Thoracic aorta (tissue), 2 donors: Measurements from ENCODE around the gene MRPL20. TPM values are rescaled to one million over a fixed set of nuclear protein-coding genes. Genes with fewer than 3 reads are reported as not detected.
"Not testable (repeated sequence)": the region's sequence is repeated elsewhere in the genome, so short reads cannot be mapped to it uniquely, and the experiment has no call there.

ENCODE experiments used
- ATAC-seq: fragments of 150-250 bp; one replicate; pipeline ENCODE4 v1.8.0; 2017; ENCODE audit warnings: low read depth; ENCODE audit not compliant: insufficient number of reproducible peaks, low FRiP score
- DNase-seq: peaks from one replicate; pipeline ENCODE4 v3.0.0-alpha.2; 2020; ENCODE audit warnings: low spot score
- H3K27ac ChIP-seq, 2 donors: fragments of 200-600 bp; sonication (generic); 1 replicate in 1 of 2; 2 replicates in 1 of 2; pipeline ENCODE4 v1.5.1; 2016; ENCODE audit warnings: mild to moderate bottlenecking in 2 of 2, moderate library complexity in 2 of 2
- H3K27me3 ChIP-seq: fragments of 200-600 bp; sonication (generic); replicated peaks from 2 replicates; pipeline ENCODE4 v1.6.0; 2016; ENCODE audit warnings: mild to moderate bottlenecking; ENCODE audit not compliant: insufficient read depth
- H3K36me3 ChIP-seq: fragments of 200-600 bp; sonication (generic); one replicate; pipeline ENCODE4 v1.5.1; 2016
- H3K4me1 ChIP-seq, 2 donors: fragments of 200-600 bp; sonication (generic); 1 replicate in 1 of 2; 2 replicates in 1 of 2; pipeline versions ENCODE4 v1.5.1 to v1.6.0; 2016; ENCODE audit warnings: low read depth in 2 of 2, mild to moderate bottlenecking in 1 of 2; ENCODE audit not compliant: control insufficient read depth in 1 of 2
- H3K4me3 ChIP-seq: fragments of 200-600 bp; sonication (generic); 2 replicates; pipeline ENCODE4 v1.5.1; 2016; ENCODE audit warnings: mild to moderate bottlenecking
- H3K9me3 ChIP-seq: fragments of 200-600 bp; sonication (generic); 2 replicates; pipeline ENCODE4 v1.5.1; 2016
- total RNA-seq, 2 donors: library from RNA; depleted of rRNA; stranded (reverse); fragments of >200 nt; gene quantifications; one replicate each; pipeline versions ENCODE4 v1.1.0 to v1.2.3, GENCODE V29; 2016
- TF ChIP-seq, protein P1 (sequence below): fragments of 200-600 bp; sonication (generic); IDR thresholded peaks from one replicate; pipeline ENCODE4 v1.5.1; 2019; ENCODE audit warnings: antibody characterized with exemption

Gene MRPL20
- total RNA-seq, 2 donors from 2014 or later, result 96.9 to 121 TPM

DNA sequence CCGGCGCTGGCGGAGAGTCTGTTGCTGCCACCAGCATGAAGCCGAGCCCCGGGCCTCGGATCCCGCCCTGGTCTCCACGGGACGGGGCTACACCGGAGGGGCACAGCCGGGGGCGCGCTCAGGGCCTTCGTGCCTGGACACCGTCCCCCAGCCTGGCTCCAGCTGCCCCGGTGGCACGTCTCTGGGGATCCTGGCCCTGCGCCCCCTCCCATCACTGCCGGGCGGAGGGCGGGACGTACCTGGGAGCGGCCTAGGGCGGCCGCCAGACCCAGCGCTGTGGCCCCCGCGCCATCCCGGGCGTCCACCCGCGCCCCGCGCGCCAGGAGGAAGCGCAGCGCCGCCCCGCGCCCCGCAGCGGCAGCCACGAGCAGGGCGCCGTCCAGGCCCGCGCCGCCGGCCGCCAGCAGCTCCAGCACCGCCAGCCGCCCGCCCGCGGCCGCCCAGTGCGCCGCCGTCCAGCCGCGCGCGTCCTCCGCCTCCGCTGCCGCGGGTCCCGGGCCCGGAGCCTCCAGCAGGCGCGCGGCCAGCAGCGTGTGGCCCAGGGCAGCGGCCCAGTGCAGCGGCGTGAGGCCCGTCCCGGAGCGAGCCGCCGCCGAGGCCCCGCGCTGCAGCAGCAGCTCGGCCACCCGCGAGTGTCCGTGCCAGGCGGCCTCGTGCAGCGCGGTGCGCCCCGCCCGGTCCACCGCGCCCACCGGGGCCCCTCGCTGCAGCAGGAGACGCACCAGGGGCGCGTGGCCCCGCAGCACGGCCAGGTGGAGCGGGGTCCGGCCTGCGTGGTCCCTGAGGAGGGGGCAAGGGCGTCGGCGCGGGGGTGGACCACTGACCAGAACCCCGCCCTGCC is 12.9 kb upstream of the MRPL20 start:
- H3K27me3 ChIP-seq, result no peaks in the 10 kb centered on the region
- no peaks in the 10 kb centered on the region for H3K9me3 ChIP-seq
- H3K4me3 ChIP-seq, result no peak overlapping the region
- H3K27ac ChIP-seq, result no peak overlapping the region
- TF ChIP-seq, protein P1, sequence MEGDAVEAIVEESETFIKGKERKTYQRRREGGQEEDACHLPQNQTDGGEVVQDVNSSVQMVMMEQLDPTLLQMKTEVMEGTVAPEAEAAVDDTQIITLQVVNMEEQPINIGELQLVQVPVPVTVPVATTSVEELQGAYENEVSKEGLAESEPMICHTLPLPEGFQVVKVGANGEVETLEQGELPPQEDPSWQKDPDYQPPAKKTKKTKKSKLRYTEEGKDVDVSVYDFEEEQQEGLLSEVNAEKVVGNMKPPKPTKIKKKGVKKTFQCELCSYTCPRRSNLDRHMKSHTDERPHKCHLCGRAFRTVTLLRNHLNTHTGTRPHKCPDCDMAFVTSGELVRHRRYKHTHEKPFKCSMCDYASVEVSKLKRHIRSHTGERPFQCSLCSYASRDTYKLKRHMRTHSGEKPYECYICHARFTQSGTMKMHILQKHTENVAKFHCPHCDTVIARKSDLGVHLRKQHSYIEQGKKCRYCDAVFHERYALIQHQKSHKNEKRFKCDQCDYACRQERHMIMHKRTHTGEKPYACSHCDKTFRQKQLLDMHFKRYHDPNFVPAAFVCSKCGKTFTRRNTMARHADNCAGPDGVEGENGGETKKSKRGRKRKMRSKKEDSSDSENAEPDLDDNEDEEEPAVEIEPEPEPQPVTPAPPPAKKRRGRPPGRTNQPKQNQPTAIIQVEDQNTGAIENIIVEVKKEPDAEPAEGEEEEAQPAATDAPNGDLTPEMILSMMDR, result no peak
- no peaks in the 10 kb centered on the region for H3K4me1 ChIP-seq
- ATAC-seq (no peak), DNase-seq (no peak)
- no peaks in the 10 kb centered on the region for H3K36me3 ChIP-seq

DNA sequence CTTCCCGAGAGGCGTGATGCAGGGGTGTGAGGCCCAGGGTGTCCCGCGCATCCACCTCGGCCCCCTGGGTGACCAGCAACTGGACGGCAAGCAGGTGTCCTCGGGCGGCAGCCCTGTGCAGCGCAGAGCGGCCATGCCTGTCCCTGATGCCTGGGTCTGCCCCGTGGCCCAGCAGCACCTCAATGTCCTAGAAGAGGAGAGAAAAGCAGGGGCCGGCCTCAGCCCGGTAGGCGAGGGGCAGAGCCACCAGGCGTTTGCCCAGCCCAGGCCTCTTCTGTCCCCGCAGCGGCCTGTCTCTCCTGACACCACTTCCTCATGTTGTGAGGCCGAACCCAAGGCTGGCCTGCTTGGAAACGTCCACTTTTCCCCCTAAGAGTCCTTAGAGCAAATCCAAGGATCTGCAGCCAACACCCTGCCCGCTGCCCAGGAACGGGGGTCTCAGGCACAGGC is 12.3 kb upstream of the MRPL20 start:
- no peak overlapping the region for H3K27ac ChIP-seq
- no peak overlapping the region for H3K4me3 ChIP-seq
- DNase-seq, result no peak
- no peak for ATAC-seq
- H3K36me3 ChIP-seq, result no peaks in the 10 kb centered on the region
- no peaks in the 10 kb centered on the region for H3K27me3 ChIP-seq
- TF ChIP-seq, protein P1, result no peak
- no peaks in the 10 kb centered on the region for H3K9me3 ChIP-seq
- H3K4me1 ChIP-seq, result no peaks in the 10 kb centered on the region

DNA sequence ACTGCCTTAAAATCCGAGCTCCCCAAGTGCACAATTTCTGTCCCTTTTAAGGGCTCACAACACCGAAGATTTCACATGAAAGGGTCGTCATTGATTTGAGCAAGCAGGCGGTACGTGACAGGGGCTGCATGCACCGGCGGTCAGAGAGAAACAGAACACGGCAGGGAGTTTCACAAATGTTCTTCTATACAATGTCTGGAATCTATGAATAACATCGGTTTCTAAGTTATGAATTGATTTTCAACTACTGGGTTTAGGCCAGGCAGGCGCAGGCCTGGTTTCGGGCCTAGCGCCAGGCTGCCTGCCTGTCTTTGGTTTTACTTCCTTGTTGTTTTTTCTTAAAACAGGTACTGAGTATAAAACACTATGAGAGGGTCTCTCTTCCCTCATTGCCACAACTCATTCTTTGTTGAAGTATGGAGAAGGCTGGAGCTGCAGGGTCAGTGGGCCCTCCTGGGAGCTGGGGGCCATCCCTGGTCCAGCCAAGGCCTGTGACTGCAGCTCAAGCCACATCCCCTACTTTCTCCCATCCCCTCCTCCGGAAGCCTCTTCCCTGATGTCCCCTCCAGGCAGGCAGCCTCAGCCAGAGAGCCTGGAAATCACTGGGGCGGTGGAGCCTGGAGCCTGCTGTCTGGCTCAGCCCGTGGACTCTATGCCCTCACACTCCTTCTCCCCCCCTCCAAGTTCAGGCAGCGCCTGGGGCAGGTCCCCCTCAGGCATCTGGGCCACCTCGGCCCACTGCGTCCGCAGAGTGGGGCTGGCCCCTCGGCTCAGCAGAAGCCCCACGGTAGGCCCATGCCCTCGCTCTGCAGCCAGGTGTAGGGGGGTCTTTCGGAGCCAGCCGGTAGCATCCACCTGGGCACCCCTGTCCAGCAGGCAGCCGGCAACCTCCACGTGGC is 11.6 kb upstream of the MRPL20 start:
- no peaks in the 10 kb centered on the region for H3K9me3 ChIP-seq
- ATAC-seq (no peak), DNase-seq (no peak)
- no peak overlapping the region for H3K4me3 ChIP-seq
- H3K36me3 ChIP-seq, result no peaks in the 10 kb centered on the region
- no peaks in the 10 kb centered on the region for H3K4me1 ChIP-seq
- no peak overlapping the region for H3K27ac ChIP-seq
- H3K27me3 ChIP-seq, result no peaks in the 10 kb centered on the region
- TF ChIP-seq, protein P1, result no peak

DNA sequence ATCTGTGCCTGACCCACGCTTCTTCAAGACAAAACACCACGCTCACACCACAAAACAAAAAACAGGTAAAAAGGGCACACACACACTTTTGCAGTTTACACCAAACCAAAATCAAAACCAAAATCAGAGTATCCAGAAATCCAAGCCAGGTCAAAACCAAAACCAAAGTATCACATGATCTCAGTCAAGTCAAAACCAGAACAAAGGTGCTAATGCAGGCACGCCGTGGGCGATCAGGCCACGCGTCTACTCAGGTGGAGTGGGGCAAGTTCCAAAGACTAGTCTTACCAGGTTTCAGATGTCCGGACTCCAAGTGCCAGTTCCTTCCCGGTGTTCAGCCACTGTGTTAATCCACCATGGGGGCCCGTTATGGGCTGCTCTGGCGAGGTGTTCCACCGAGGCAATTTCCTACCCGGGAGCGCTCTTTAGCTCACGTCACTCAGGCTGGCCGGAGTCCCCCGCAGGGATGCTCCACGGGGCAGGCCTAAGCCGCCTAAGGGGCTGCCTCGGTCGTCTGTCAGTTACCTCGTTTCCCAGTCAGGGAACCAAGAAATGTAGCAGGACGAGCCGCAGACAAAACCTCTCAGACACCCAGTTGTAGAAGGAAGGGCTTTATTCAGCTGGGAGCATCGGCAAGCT is 10.9 kb upstream of the MRPL20 start:
- not testable (repeated sequence) for H3K9me3 ChIP-seq, ATAC-seq, DNase-seq, H3K27ac ChIP-seq, H3K36me3 ChIP-seq, H3K27me3 ChIP-seq, H3K4me1 ChIP-seq, H3K4me3 ChIP-seq

DNA sequence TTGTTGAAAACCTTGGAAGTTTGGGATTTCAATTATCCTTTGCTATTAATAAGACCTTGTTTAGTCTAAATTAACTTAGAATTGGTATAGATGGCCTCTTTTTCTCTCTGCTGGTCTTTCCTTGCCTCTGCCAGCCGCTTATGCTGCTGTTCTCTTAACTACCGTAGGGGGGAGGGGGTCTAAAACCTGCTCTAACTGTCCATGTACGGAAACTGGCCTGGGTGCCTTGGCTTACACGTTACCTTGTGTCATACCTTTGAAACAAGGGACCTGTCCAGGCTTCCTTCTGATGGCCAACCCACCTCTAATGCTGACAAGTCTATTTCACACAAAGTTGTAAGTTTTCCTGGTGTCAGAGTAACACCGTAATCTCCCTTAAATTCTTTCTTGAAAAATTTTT is 10.3 kb upstream of the MRPL20 start:
- not testable (repeated sequence) for H3K27ac ChIP-seq, H3K4me1 ChIP-seq, H3K4me3 ChIP-seq, H3K27me3 ChIP-seq, ATAC-seq, H3K36me3 ChIP-seq, DNase-seq, H3K9me3 ChIP-seq
